SKM-1 treated with dmso at 0.1 percent for 144 hours (cell line): Measurements from ENCODE around the gene CTXN2.

ENCODE experiments used
- DNase-seq: peaks from one replicate; lab custom pipeline; 2025; ENCODE audit not compliant: unreplicated experiment; lab: John Stamatoyannopoulos, UW

The CTXN2 gene

DNA sequence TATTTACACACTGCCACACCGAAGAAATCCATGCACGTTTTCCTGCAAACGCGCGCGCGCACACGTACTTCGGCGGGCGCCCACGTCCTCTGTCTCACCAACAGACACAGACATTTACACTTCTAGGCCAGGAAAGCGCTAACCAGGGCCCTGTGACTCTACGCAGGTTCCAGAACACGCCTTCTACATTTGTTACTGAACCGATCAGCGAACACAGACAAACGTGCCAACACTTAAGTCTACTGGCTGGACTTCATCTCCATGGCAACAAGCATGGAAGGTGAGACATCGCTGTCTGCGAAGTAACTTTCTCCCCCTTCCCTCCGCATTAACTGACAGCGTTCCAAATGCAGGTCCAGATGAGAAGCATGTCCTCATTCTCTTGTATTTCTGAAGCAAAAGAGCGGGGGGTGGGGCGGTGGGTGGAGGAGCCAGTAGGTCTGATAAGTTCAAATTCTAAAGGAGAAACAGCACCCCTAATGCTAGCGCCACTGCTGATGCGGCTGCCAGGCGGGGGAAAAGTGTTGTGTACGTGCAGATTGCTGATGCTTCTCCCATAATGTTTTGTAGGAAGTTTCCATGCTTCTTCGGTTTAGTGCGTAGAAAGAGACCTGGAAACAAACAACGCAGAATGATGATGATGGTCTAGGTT is at the start of gene CTXN2:
Gene CTXN2 (plus strand): TSS at position 92 of the 652 bp plus-strand sequence. CDS start 9,636 bp downstream, outside the sequence.
- DNase-seq = no peak

DNA sequence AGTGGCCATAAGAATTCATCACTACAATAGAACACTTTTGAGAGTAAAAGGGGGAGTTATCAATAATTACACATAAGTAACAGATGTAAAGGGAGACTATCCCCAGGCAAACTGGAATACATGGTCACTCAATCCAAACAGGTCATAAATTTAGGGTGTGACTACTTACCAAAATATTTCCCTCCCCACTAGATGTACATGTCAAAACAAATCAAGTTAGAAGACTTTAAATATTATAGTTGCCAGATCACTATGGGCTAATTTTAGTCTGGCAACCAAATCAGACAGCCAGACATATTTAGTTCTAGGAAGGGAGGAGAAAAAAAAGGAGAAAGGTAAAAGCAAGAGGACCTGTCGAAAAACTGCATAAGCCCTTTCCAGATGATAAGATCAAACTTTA is 47.6 kb upstream of the CTXN2 start:
- DNase-seq = no peak

DNA sequence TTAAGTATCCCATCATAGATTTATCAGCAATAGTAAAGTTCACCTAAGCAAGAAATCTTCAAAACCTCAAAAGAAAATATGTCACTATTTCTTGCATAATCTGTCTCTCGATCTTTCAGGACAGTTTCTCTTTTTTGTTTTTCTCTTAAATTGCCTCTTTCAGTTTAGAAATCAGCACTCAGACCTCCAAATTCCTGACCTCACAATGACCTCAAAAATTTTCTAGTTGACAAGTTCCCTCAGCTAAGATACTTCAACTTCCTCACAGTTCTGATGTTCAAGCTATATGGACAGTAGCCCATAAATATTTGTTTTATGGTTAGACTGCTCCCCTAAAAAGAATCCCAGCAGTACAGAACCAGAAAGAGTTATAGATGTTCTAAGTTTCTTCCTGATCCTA is 46.6 kb upstream of the CTXN2 start:
- DNase-seq = peak; percentile 75

DNA sequence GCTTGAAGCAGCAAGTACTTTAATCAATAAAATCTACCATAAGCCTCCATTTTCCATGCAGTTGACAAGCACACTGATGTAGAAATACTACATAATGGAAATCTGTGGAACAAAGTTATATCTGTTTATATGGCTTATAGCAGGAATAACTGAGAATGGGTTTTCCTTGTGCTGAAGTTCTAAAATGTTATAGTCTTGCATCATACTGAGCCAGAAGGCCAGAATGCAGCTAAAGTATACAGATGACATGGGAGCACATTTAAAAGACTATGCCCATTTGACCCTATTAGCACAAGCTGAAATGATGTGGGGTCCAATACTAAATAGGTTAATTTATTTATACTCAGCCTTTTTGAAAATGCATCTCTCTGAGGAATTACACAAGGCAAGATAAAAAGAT is 45.5 kb upstream of the CTXN2 start:
- no peak for DNase-seq

DNA sequence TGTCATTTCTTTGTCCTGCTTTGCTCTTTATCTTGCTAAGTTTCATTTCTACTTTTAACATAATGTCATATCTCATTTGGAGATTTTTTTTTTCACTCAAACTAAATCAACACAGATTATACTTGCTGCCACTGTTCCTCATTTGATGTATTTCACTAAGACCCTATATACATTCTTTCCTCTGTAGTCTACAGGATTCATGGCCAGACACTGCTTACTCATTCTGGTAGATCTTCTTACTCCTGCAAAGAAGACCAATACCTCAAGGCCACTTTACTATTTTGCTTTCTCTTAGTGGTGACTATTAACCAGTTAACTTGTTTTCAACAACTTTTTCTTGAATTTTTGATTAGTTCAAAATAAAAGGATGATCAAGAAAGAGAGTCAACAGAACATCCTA is 44.1 kb upstream of the CTXN2 start:
- no peak for DNase-seq

DNA sequence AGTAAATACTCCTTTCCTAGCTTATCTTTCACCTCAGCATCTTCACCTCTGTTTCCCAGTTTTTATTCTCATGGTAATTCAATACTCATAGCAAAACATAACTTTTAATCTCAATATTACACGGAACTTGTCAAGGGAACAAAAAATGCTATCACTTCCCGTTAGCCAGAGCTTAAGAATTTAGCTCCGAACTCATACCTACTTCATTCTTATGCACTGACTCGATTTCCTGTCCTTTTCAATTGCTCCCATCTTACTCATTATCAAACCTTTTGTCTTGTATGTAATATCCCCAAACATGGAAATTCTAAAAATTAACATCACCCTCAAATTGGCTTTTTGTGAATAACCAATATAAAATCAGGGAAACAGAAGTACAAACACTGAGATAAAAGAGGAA is 41.6 kb upstream of the CTXN2 start:
- no peak for DNase-seq

DNA sequence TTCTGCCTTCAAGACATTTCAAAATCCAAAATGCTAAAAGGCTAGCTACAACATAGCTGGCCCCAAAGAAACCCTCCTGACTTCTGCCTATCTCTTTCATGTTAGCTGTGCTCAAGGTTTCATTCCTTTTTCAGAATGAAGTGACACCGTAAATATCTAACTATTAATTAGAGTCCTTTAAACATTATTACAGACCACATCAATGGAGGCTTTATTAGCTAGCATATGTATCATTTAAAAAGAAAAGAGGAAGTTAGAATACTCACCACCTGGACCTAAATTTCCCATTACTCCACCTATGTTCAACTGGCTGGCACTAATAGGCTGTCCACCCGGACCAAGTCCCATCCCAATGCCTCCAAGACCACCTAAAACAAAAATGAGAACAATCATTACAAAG is 37.9 kb upstream of the CTXN2 start:
- no peak for DNase-seq

DNA sequence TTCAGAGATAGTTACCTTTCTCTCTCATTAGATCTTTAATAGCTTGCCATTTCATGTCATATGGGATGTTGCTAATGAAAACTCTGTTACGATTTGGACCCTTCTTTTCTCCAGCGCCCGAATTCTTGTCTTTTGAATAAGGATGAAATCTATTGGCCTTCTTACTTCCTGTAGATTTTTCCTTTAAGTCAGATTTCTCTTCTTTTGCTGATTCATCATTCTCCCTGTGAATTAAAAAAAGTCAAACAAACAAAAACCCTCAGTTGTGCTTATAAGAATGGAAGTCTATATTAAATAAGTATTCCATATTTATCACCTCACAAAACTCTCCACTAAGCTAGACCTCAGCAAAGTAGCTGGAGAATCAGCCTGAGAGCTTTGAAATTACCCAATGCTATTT is 22.8 kb upstream of the CTXN2 start:
- DNase-seq = no peak

DNA sequence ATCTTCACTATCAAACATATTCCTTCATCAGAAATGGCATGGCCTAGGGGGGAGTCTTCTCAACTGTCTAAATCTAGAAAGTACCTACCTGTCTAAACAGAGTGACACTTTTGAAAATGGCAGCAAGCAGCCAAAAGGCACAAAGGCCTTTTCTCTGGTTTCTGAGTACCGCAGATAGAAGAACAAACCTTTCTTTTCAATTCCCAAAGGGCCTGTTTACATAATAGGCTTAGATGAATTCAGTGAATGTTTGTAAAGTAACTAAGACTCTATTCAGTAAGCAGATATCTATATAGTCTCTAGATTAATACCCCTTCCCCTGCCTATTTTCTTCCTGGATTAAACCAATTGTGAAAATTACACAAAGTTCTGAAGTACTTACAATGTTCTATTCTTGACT is 20.5 kb upstream of the CTXN2 start:
- DNase-seq = no peak

DNA sequence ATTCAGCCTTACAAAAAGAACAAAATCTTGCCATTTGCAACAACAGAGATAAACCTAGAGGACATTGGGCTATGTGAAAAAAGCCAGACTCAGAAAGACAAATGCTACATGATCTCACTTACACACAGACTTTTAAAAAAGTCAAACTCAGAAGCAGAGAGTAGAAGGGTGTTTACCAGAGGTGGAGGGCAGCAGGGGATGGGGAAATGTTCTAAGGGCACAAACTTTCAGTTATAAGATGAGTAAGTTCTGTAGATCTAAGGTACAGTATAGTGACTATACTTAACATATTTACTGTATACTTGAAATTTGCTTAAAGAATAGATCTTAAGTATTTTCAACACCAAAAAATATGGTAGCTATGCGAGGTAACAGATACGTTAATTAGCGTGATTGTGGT is 16.3 kb upstream of the CTXN2 start:
- DNase-seq = no peak

DNA sequence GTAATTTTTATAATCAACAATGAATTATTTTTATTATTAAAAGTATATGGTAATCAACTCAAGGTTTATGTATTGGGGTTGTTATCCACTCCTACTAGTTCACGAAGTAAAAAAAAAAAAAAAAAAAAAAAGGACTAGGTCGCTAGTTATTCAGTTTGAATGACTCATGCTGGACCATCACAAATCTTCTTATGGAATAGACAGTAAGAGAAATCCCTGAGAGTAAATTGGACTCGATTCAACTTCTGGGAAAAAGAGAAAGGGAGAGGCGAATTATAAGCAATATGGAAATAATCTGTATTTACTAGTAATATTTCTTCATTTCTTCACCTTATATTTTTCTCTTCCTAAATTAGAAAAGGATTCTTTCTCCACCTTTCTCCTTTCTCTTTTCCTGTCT is 15.4 kb upstream of the CTXN2 start:
- no peak for DNase-seq

DNA sequence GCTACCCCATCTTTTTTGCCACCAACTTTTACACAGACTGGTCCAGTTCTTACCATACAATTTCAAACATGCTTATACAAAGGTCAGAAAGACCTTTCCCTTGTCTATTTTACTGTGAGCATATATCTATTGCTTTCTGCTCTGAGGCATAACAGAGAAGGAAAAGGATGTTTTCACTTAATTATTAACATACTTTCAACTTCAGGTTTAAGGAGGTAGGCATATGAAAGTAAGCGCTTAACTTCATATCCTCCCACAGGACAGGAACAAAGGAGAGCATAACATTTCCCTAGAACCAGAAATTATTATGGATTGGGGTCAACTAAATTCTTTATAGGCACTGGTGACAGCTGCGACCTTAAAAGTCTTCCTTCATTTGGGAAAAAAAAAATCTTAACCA is 14.5 kb upstream of the CTXN2 start:
- no peak for DNase-seq

DNA sequence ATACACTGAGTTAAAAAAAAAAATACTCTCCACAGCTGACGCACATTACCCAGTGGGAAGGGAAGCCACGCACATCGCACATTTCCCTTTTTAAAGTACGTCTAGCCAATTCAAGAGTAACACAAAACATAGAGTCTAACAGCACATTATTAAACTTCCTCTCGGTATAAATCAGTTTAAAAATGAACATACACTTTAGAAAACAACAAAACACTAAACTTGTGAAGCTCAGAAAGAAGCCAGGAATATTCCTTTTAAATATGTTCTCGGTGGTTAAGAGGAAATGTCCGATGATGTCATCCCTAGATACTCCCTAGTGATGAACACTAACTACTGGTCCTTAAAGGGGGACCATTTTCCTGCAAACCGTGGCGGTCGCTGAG is 14.1 kb upstream of the CTXN2 start:
- DNase-seq = peak; percentile 19

DNA sequence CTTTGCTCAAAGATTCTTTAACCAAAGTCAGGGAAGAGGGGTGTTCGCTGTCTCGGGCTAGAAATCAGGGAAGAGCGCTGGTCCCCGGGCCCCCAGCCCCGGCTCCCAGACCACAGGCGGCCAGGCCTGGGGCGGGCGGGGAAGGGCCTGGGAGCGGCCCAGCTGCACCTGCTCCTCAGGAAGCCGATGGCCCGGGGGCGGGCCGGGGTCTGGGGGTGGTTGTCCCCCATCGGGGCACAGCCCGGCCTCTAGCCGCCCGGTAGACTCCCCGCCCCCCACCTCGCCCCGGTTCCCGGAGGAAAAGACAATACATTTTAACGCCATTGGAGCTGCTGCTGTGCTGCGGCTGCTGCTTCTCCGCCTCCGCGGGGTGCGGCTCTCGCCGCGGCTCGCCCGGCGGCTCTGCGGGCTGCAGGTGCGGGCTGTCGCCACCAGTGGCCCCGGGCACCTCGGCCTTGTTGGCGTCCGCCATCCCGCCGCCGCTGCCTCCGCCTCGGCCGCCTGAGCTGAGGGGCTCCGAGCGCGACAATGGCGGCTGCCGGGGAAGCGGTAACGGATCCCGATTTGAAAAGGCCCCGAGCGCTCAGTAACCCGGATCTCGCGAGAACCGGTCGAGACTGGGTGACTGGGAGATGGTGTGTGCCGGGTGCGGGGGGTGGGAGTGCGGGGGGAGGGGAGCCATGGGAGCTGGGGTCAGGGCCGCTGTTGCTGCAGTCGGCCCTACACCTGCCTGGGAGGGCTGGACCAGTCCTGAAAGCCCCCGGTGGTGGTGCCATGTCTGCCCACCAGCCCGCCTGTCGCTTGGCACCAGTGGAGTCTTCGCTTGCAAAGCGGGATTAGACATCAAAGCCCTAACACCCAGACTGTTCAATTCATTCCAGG is 13.5 kb upstream of the CTXN2 start, which contains the start of gene MYEF2:
Gene MYEF2 (minus strand): TSS at position 530 of the 882 bp plus-strand sequence. CDS start 58 bp downstream, at position 472.
- peak; percentile 17 for DNase-seq

DNA sequence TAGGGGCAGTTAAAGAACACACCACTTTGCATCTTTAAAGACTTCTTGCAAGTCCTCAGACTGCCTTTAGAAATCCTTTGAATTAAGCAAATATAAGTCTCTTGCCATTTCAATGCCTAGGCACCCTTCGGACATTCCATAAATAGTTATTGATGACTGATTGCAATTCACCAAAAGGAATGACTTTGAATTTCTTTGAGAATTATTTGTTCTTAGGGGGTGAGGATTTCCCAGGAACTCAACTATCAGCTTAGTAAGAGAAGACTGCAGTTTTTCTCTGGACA is 12.9 kb upstream of the CTXN2 start:
- DNase-seq = no peak

DNA sequence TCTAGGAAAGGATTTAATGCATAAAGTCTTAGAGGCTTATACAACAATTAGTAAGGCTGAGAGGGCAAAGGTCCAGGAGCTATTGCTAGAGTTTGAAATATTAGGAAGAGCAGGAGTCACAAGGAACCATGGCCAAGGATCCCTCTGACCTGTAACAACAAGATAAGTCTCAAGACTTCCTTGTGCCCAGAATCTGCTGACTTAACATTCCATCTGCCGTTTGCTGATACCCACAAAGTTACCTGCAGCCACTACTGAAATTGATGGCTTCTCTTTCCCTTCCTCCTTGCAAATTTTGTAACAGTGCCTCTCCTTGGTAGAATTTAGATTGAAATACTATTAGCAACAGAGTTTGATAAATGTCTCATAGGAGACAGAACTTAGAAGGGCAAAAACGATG is 8.7 kb upstream of the CTXN2 start:
- DNase-seq = no peak

DNA sequence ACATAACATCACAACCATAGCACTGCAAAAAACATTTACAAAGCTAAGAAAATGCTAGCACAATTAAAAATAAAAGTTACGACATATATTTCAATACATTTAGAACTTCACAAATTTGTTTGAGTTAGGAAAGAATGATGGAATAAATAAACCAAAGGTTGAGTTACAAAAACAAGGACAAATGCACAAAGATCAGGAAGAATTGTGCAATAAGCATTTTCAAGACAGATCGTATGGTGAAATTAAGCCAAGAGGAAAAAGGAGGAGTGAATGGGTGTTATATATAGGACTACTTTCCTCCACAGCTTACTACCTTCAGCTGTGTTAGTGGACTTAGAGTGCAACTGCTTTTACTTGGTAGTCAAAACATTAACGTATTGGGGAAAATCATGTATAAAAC is 5.9 kb upstream of the CTXN2 start:
- DNase-seq = no peak

DNA sequence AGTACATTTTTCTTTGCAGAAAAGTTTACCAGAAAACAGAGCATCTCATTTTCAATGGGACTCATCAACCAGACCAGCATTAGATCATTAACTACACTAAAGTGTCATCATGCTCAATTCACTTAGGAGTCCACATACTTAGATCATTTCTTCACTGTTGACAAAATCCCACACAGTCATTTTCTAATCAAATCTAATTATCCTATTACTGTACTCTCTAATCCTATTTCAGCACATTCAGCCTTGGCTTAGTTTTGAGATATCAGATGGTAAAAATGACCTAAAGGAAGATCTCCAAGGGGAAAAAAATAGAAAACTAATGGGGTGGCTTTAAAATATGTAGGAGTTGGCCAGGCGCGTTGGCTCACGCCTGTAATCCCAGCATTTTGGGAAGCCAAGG is 5.2 kb upstream of the CTXN2 start:
- DNase-seq = no peak

DNA sequence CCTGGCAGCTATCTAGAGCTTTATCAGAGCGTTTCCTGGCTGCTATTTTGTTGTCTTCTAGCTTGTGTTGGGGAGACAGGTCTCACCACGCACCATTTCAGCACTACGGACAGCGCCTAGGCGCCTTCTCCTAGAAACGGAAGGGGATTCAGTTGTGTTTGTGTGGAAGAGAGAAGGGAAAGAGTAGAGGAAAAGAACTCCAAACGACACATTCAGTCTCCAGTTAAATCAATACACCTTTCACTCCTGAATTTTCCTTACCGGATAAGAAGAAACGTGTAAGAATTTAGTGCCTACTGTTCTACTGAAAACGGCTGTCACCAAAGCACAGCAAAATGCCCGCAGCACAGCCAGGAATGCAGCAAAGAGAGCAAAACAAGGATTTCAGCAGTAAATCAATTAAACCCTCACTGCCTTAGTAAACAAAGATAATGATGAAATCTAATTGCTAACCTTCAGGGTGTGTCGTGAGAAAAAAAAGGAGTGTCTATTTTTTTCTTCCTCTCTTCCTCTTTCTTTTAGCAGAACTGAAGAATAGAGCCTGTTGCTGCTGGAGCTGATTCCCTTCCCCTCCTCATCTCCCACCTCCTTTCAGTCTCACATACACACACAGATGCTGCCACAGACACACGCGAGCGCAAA is 412 bp upstream of the CTXN2 start:
- DNase-seq = no peak

DNA sequence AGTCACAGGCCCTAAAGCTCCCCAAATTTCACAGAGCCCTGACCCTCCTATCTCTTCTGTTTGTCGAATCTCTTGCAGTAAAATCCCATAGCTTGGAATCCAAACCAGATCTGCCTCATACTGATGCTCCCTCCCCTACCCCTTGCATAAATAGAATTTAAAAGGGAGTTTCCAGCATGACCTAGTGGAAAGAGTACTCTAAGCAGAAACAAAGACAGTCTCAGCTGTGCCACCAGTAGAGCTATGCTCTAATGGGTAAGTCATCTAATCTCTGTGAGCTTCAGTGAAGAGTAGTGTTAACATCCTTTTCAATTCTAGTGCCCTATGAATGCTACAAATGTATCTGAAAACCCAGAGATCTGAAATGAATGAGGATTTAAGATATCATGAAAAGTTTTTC is 10.6 kb downstream of the CTXN2 start:
- no peak for DNase-seq

DNA sequence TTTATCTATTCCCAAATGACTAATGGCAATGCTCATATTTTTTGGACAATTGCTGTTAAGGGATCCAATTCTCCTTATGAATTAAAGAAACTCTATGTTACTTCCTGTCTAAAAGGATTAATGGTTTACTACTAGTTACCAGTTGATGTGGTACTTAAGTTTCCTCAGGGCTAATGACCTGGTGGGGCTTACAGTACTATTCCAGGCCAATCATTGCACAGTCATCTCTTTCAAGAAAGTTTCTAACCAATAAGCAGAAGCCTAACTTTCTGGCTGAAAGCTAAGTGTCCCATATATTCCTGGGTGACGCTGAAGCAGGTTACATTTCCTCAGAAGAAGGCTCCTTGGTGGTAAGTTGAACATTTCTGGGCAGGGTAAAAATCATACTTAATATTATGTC is 14.5 kb downstream of the CTXN2 start, which contains the start of gene SLC12A1:
Gene SLC12A1 (plus strand): TSS at position 322 of the 400 bp plus-strand sequence. CDS start 1,418 bp downstream, outside the sequence.
- DNase-seq = no peak

DNA sequence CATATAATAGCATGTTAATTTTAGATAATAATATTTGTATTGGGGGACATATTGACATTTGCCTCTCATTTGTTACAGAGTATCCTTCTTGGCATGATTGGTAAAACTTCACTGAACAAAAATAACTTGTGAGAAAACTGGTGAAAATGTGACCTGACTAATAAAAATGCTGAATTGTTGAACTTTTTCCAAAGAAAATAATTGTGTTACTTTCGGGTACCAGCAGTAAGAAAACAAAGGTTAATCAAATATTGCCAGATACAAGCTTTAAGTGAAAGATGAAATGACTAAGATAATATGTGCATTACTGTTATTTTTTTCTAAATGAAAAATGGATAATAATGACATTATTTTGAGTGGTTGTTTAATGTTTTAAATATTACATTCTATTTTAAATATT is 29.8 kb downstream of the CTXN2 start:
- no peak for DNase-seq
